Lower leg skin (tissue), 3 donors: ENCODE results near the gene FBLIM1.

Experiments used
- POLR2A ChIP-seq, 2 donors: fragments of 450-650 bp; IDR thresholded peaks; one replicate each; pipeline ENCODE4 v1.6.1; 2016 to 2017; ENCODE audit warnings: antibody characterized with exemption in 2 of 2, mild to moderate bottlenecking in 1 of 2, moderate library complexity in 1 of 2
- TF ChIP-seq, protein P1 (sequence below), 3 donors: fragments of 450-650 bp; IDR thresholded peaks; one replicate each; pipeline ENCODE4 v1.5.1; 2016; ENCODE audit warnings: antibody characterized with exemption in 3 of 3, mild to moderate bottlenecking in 3 of 3, moderate library complexity in 2 of 3

DNA sequence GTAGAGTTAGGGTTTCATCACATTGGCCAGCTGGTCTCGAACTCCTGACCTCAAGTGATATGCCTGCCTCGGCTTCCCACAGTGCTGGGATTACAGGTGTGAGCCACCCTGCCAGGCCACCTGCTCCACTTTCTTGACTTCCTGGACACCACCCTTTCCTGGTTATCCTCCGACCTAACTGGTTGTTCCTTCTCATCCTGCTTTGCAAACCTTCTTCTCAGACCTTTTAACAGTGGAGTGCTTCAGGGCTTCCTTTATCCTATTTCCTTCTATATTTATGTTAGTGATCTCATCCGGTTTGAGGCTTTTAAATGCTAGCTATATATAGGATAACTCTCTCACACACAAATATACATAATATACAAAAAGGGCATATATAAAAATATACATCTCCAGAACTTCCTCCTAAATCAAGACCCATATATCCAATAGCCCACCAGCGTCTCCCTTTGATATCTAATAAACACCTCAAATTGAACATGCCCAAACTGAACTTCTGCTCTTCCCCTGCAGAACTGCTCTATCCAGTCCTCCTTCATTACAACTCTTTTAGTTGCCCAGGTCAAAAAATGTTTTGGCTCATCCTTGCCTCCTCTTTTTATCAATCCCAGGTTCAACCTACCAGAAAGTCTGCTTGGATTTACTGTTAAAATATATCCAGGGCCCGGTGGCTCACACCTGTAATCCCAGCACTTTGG is 68.4 kb downstream of the FBLIM1 start:
- TF ChIP-seq, protein P1, sequence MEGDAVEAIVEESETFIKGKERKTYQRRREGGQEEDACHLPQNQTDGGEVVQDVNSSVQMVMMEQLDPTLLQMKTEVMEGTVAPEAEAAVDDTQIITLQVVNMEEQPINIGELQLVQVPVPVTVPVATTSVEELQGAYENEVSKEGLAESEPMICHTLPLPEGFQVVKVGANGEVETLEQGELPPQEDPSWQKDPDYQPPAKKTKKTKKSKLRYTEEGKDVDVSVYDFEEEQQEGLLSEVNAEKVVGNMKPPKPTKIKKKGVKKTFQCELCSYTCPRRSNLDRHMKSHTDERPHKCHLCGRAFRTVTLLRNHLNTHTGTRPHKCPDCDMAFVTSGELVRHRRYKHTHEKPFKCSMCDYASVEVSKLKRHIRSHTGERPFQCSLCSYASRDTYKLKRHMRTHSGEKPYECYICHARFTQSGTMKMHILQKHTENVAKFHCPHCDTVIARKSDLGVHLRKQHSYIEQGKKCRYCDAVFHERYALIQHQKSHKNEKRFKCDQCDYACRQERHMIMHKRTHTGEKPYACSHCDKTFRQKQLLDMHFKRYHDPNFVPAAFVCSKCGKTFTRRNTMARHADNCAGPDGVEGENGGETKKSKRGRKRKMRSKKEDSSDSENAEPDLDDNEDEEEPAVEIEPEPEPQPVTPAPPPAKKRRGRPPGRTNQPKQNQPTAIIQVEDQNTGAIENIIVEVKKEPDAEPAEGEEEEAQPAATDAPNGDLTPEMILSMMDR (IDR thresholded peaks at IDR 0.05) = no peak
- TF ChIP-seq POLR2A (IDR thresholded peaks at IDR 0.05) = no peak
